Measurements from ENCODE around the gene NDUFA1.

DNA sequence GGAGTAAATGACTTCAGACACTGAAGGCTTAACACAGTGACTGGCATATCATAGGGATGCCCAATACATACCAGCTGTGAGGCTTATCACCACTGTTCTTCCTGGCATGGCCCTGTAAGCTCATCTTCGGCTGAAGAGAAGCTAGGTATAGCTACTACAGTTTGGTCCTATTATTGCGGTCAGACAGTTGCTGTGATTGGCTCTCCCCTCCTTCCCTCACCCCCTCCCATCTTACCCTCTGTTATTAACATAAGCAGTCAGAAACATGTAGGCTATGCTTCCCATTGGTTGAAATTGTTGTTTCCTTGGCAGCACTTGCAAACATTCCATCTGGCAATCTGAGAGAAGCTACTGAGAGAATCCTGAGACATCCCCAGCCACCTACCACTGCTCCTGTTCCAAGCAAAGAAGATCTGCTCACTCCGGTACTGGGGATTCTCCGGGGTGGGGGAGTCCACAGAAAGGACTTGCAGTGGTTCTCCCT lies 24.3 kb downstream of the NDUFA1 start, which contains the start of gene AKAP14:
- TF ChIP-seq CTCF (conservative IDR thresholded peaks at IDR 0.05; ENCODE audit: low read depth in 2 of 2) (no peak), EZH2phosphoT487 (IDR thresholded peaks at IDR 0.05; ENCODE audit: unreplicated experiment) (no peak), REST (IDR thresholded peaks at IDR 0.05; ENCODE audit: unreplicated experiment) (no peak), POLR2AphosphoS5 (IDR thresholded peaks at IDR 0.05; ENCODE audit: low read depth) (no peak), EZH2 (IDR thresholded peaks at IDR 0.05; ENCODE audit: low read depth, unreplicated experiment) (no peak), JUNB (IDR thresholded peaks at IDR 0.05; ENCODE audit: unreplicated experiment) (no peak), NANOG (IDR thresholded peaks at IDR 0.05; ENCODE audit: borderline replicate concordance) (no peak), CREB1 (CRISPR knock-in tag; IDR thresholded peaks at IDR 0.05; ENCODE audit: low read depth) (no peak), STAT1 (IDR thresholded peaks at IDR 0.05; ENCODE audit: unreplicated experiment) (no peak), ZNF462 (CRISPR knock-in tag; IDR thresholded peaks at IDR 0.05) (no peak)
- TF ChIP-seq, protein P1, sequence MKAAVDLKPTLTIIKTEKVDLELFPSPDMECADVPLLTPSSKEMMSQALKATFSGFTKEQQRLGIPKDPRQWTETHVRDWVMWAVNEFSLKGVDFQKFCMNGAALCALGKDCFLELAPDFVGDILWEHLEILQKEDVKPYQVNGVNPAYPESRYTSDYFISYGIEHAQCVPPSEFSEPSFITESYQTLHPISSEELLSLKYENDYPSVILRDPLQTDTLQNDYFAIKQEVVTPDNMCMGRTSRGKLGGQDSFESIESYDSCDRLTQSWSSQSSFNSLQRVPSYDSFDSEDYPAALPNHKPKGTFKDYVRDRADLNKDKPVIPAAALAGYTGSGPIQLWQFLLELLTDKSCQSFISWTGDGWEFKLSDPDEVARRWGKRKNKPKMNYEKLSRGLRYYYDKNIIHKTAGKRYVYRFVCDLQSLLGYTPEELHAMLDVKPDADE (IDR thresholded peaks at IDR 0.05) = no peak

Data from GM23338 (cell line).